ENCODE data around the gene ARHGAP9.
"Not testable (repeated sequence)": the region's sequence is repeated elsewhere in the genome, so short reads cannot be mapped to it uniquely, and the experiment has no call there.

The ARHGAP9 gene

GRCh38 chr12:57512665-57513064 lies 33.0 kb upstream of the ARHGAP9 start:
- peaks cover 19% of the 10 kb centered on the region for H3K4me1 Mint-ChIP-seq (ENCODE audit: low read depth)
- peak overlapping the region; percentile 72 for H3K27ac Mint-ChIP-seq
- H3K9me3 Mint-ChIP-seq, result no peaks in the 10 kb centered on the region
- no peak overlapping the region for H3K4me3 Mint-ChIP-seq
- no peak for DNase-seq
- no peaks in the 10 kb centered on the region for H3K27me3 Mint-ChIP-seq
- peaks cover 94% of the 10 kb centered on the region for H3K36me3 Mint-ChIP-seq (ENCODE audit: low read depth)

- no peaks in the 10 kb centered on the region for H3K27me3 Mint-ChIP-seq
- peaks cover 85% of the 10 kb centered on the region for H3K36me3 Mint-ChIP-seq (ENCODE audit: low read depth)
- H3K4me1 Mint-ChIP-seq (ENCODE audit: low read depth), result peaks cover 10% of the 10 kb centered on the region
- DNase-seq, result no peak
- H3K4me3 Mint-ChIP-seq, result no peak overlapping the region
- H3K9me3 Mint-ChIP-seq, result no peaks in the 10 kb centered on the region
- H3K27ac Mint-ChIP-seq, result peak overlapping the region; percentile 72
Observed at GRCh38 chr12:57511588-57512325, 32.1 kb upstream of the ARHGAP9 start.

- no peak overlapping the region for H3K4me3 Mint-ChIP-seq
- no peaks in the 10 kb centered on the region for H3K9me3 Mint-ChIP-seq
- no peak for DNase-seq
- H3K4me1 Mint-ChIP-seq (ENCODE audit: low read depth), result peaks cover 5% of the 10 kb centered on the region
- peaks cover 85% of the 10 kb centered on the region for H3K36me3 Mint-ChIP-seq (ENCODE audit: low read depth)
- no peaks in the 10 kb centered on the region for H3K27me3 Mint-ChIP-seq
- peak overlapping the region; percentile 72 for H3K27ac Mint-ChIP-seq
Observed at GRCh38 chr12:57511161-57511560, 31.5 kb upstream of the ARHGAP9 start.

- not testable (repeated sequence) for H3K4me3 Mint-ChIP-seq; H3K27ac Mint-ChIP-seq; H3K27me3 Mint-ChIP-seq; H3K4me1 Mint-ChIP-seq (ENCODE audit: low read depth); DNase-seq; H3K9me3 Mint-ChIP-seq
- peaks cover 86% of the 10 kb centered on the region for H3K36me3 Mint-ChIP-seq (ENCODE audit: low read depth)
Observed at GRCh38 chr12:57507796-57508195, 28.1 kb upstream of the ARHGAP9 start.

- H3K4me3 Mint-ChIP-seq; H3K4me1 Mint-ChIP-seq (ENCODE audit: low read depth): not testable (repeated sequence)
- H3K36me3 Mint-ChIP-seq (ENCODE audit: low read depth), result peaks cover 86% of the 10 kb centered on the region
Observed at GRCh38 chr12:57506541-57506940, 26.9 kb upstream of the ARHGAP9 start.

GRCh38 chr12:57502311-57502969 lies 22.8 kb upstream of the ARHGAP9 start:
- H3K4me1 Mint-ChIP-seq (ENCODE audit: low read depth); H3K4me3 Mint-ChIP-seq; DNase-seq; H3K27me3 Mint-ChIP-seq; H3K9me3 Mint-ChIP-seq: not testable (repeated sequence)
- Mint-ChIP-seq H3K36me3 (ENCODE audit: low read depth) (peaks cover 91% of the 10 kb centered on the region), H3K27ac (peak overlapping the region; percentile 48)

More at GRCh38 chr12:57506541-57506940, 26.9 kb upstream of the ARHGAP9 start:
- not testable (repeated sequence) for H3K27me3 Mint-ChIP-seq, H3K9me3 Mint-ChIP-seq, DNase-seq, H3K27ac Mint-ChIP-seq

- H3K27ac Mint-ChIP-seq, result no peak overlapping the region
- H3K4me3 Mint-ChIP-seq, result no peak overlapping the region
- no peaks in the 10 kb centered on the region for H3K27me3 Mint-ChIP-seq
- H3K4me1 Mint-ChIP-seq (ENCODE audit: low read depth), result peaks cover 17% of the 10 kb centered on the region
- H3K9me3 Mint-ChIP-seq, result no peaks in the 10 kb centered on the region
- no peak for DNase-seq
- H3K36me3 Mint-ChIP-seq (ENCODE audit: low read depth), result peaks cover 97% of the 10 kb centered on the region
Observed at GRCh38 chr12:57500213-57500612, 20.5 kb upstream of the ARHGAP9 start.

GRCh38 chr12:57498571-57498970 lies 18.9 kb upstream of the ARHGAP9 start:
- no peak for DNase-seq
- Mint-ChIP-seq H3K4me1 (ENCODE audit: low read depth) (peaks cover 15% of the 10 kb centered on the region), H3K4me3 (no peak overlapping the region), H3K27ac (peak overlapping the region; percentile 74), H3K9me3 (no peaks in the 10 kb centered on the region), H3K27me3 (no peaks in the 10 kb centered on the region), H3K36me3 (ENCODE audit: low read depth) (peaks cover 90% of the 10 kb centered on the region)

GRCh38 chr12:57498132-57498502 lies 18.5 kb upstream of the ARHGAP9 start:
- H3K36me3 Mint-ChIP-seq (ENCODE audit: low read depth), result peaks cover 85% of the 10 kb centered on the region
- peak overlapping the region; percentile 74 for H3K27ac Mint-ChIP-seq
- no peaks in the 10 kb centered on the region for H3K9me3 Mint-ChIP-seq
- peaks cover 15% of the 10 kb centered on the region for H3K4me1 Mint-ChIP-seq (ENCODE audit: low read depth)
- no peak for DNase-seq
- H3K4me3 Mint-ChIP-seq, result no peak overlapping the region
- no peaks in the 10 kb centered on the region for H3K27me3 Mint-ChIP-seq

- Mint-ChIP-seq H3K9me3 (no peaks in the 10 kb centered on the region), H3K27ac (peak overlapping the region; percentile 74), H3K36me3 (ENCODE audit: low read depth) (peaks cover 85% of the 10 kb centered on the region), H3K4me1 (ENCODE audit: low read depth) (peaks cover 20% of the 10 kb centered on the region), H3K27me3 (no peaks in the 10 kb centered on the region), H3K4me3 (no peak overlapping the region)
- no peak for DNase-seq
Observed at GRCh38 chr12:57497223-57498131, 17.8 kb upstream of the ARHGAP9 start.

GRCh38 chr12:57496822-57497221 lies 17.2 kb upstream of the ARHGAP9 start:
- Mint-ChIP-seq H3K36me3 (ENCODE audit: low read depth) (peaks cover 85% of the 10 kb centered on the region), H3K9me3 (no peaks in the 10 kb centered on the region), H3K27ac (peak overlapping the region; percentile 74), H3K27me3 (no peaks in the 10 kb centered on the region), H3K4me3 (no peak overlapping the region), H3K4me1 (ENCODE audit: low read depth) (peaks cover 20% of the 10 kb centered on the region)
- DNase-seq, result no peak

- peaks cover 26% of the 10 kb centered on the region for H3K4me1 Mint-ChIP-seq (ENCODE audit: low read depth)
- H3K4me3 Mint-ChIP-seq, DNase-seq, H3K27me3 Mint-ChIP-seq, H3K9me3 Mint-ChIP-seq, H3K27ac Mint-ChIP-seq: not testable (repeated sequence)
- peaks cover 85% of the 10 kb centered on the region for H3K36me3 Mint-ChIP-seq (ENCODE audit: low read depth)
Observed at GRCh38 chr12:57495051-57495701, 15.5 kb upstream of the ARHGAP9 start.

GRCh38 chr12:57491393-57492280 lies 12.0 kb upstream of the ARHGAP9 start:
- Mint-ChIP-seq H3K27ac (peak overlapping the region; percentile 66), H3K9me3 (no peaks in the 10 kb centered on the region), H3K36me3 (ENCODE audit: low read depth) (peaks cover 76% of the 10 kb centered on the region), H3K4me3 (no peak overlapping the region), H3K27me3 (no peaks in the 10 kb centered on the region), H3K4me1 (ENCODE audit: low read depth) (peaks cover 33% of the 10 kb centered on the region)
- DNase-seq, result no peak

Data from activated T-cell treated with anti-CD3 and anti-CD28 coated beads, Interleukin-2, amount 50 U/mL, for 24 hours (primary cell).